Astrocyte (in vitro differentiated cells and primary cell): Measurements from ENCODE around the gene MRPL48. TPM values are rescaled to one million over a fixed set of nuclear protein-coding genes. Genes with fewer than 3 reads are reported as not detected.
A peak's percentile ranks its signal among the peaks of the same experiment; 100 is the strongest.

Source experiments
- DNase-seq: peaks from one replicate; pipeline ENCODE4 v3.0.0-alpha.2; 2010; ENCODE audit warnings: low read depth
- FAIRE-seq: peaks from 2 replicates; lab custom pipeline; 2011; peaks lifted over from hg19 to GRCh38; lab: Jason Lieb, UNC
- H2AFZ ChIP-seq: 2 replicates; pipeline ENCODE4 v1.6.0; 2012; ENCODE audit warnings: low read depth, low read length, inconsistent platforms
- H3K27ac ChIP-seq: 2 replicates; pipeline ENCODE4 v1.5.1; 2011; ENCODE audit warnings: low read depth, low read length, inconsistent platforms
- H3K27me3 ChIP-seq: 2 replicates; pipeline ENCODE4 v1.6.0; 2011; ENCODE audit warnings: low read length, inconsistent platforms; ENCODE audit not compliant: insufficient read depth
- H3K36me3 ChIP-seq: 2 replicates; pipeline ENCODE4 v1.5.1; 2011; ENCODE audit warnings: low read length, inconsistent platforms; ENCODE audit not compliant: insufficient read depth
- H3K4me1 ChIP-seq: 2 replicates; pipeline ENCODE4 v1.5.1; 2011; ENCODE audit warnings: low read length, inconsistent platforms; ENCODE audit not compliant: insufficient read depth
- H3K4me2 ChIP-seq: 2 replicates; pipeline ENCODE4 v1.6.0; 2012; ENCODE audit warnings: low read length, inconsistent platforms
- H3K4me3 ChIP-seq: 2 replicates; pipeline ENCODE4 v1.5.1; 2011; ENCODE audit warnings: low read depth, mild to moderate bottlenecking, low read length, inconsistent platforms; ENCODE audit not compliant: insufficient read depth
- H3K79me2 ChIP-seq: 2 replicates; pipeline ENCODE4 v1.6.0; 2012; ENCODE audit warnings: mild to moderate bottlenecking, low read length, inconsistent platforms; ENCODE audit not compliant: insufficient read depth
- H3K9ac ChIP-seq: 2 replicates; pipeline ENCODE4 v1.6.0; 2012; ENCODE audit warnings: mild to moderate bottlenecking, low read length, inconsistent platforms
- H3K9me3 ChIP-seq: 2 replicates; pipeline ENCODE4 v1.5.1; 2012; ENCODE audit warnings: low read depth, mild to moderate bottlenecking, low read length, inconsistent platforms; ENCODE audit not compliant: insufficient read depth
- H4K20me1 ChIP-seq: 2 replicates; pipeline ENCODE4 v1.6.0; 2012; ENCODE audit warnings: low read length, inconsistent platforms; ENCODE audit not compliant: insufficient read depth
- H3K27ac Mint-ChIP-seq: one replicate; pipeline ENCODE4 v1.8.0; 2021; ENCODE audit warnings: mild to moderate bottlenecking, mixed read lengths; ENCODE audit not compliant: unreplicated experiment
- H3K27me3 Mint-ChIP-seq: one replicate; pipeline ENCODE4 v1.8.0; 2021; ENCODE audit warnings: low read depth, mixed read lengths; ENCODE audit not compliant: unreplicated experiment
- H3K36me3 Mint-ChIP-seq: one replicate; pipeline ENCODE4 v1.8.0; 2021; ENCODE audit warnings: low read depth, mixed read lengths; ENCODE audit not compliant: unreplicated experiment
- H3K4me1 Mint-ChIP-seq: one replicate; pipeline ENCODE4 v1.8.0; 2021; ENCODE audit warnings: low read depth, mixed read lengths; ENCODE audit not compliant: unreplicated experiment
- H3K4me3 Mint-ChIP-seq: one replicate; pipeline ENCODE4 v1.8.0; 2021; ENCODE audit warnings: mild to moderate bottlenecking, moderate library complexity, mixed read lengths; ENCODE audit not compliant: unreplicated experiment
- H3K9me3 Mint-ChIP-seq: one replicate; pipeline ENCODE4 v1.8.0; 2021; ENCODE audit warnings: mild to moderate bottlenecking, mixed read lengths; ENCODE audit not compliant: unreplicated experiment
- CTCF ChIP-seq: IDR thresholded peaks from 2 replicates; pipeline ENCODE4 v1.5.1; 2011; ENCODE audit warnings: low read depth, mild to moderate bottlenecking, inconsistent platforms, low read length, moderate library complexity; ENCODE audit not compliant: insufficient read depth
- EZH2 ChIP-seq: IDR thresholded peaks from 2 replicates; pipeline ENCODE4 v1.6.1; 2012; ENCODE audit warnings: mild to moderate bottlenecking, low read length, inconsistent platforms; ENCODE audit not compliant: insufficient read depth
- total RNA-seq: library from RNA; stranded (reverse); gene quantifications from 2 replicates; pipeline ENCODE4 v1.2.1, GENCODE V29; 2021

The MRPL48 gene
- total RNA-seq, 1 donor from 2014 or later = 24.6 TPM

- no peak overlapping the region for H3K4me3 Mint-ChIP-seq
- H3K4me1 Mint-ChIP-seq = peaks cover 17% of the 10 kb centered on the region
- no peak overlapping the region for H3K27ac Mint-ChIP-seq
- Histone ChIP-seq H3K79me2 (no peaks in the 10 kb centered on the region), H3K4me1 (peaks cover 10% of the 10 kb centered on the region), H3K27ac (no peak overlapping the region), H3K27me3 (no peaks in the 10 kb centered on the region), H3K4me3 (no peak overlapping the region), H3K9ac (no peak overlapping the region), H3K4me2 (peak overlapping the region; percentile 14), H4K20me1 (no peaks in the 10 kb centered on the region), H2AFZ (no peak overlapping the region), H3K36me3 (no peaks in the 10 kb centered on the region), H3K9me3 (no peaks in the 10 kb centered on the region)
- peak; percentile 59 for DNase-seq
- TF ChIP-seq CTCF (no peak), EZH2 (no peak)
- peaks cover 7% of the 10 kb centered on the region for H3K36me3 Mint-ChIP-seq
- no peaks in the 10 kb centered on the region for H3K27me3 Mint-ChIP-seq
- H3K9me3 Mint-ChIP-seq = no peaks in the 10 kb centered on the region
- no peak for FAIRE-seq
Observed at GRCh38 chr11:73818846-73819245, 31.2 kb downstream of the MRPL48 start.

- FAIRE-seq (no peak), DNase-seq (no peak)
- no peak overlapping the region for H2AFZ ChIP-seq
- no peak overlapping the region for H3K9ac ChIP-seq
- H3K4me1 ChIP-seq = no peaks in the 10 kb centered on the region
- no peaks in the 10 kb centered on the region for H4K20me1 ChIP-seq
- no peaks in the 10 kb centered on the region for H3K79me2 ChIP-seq
- H3K9me3 Mint-ChIP-seq = no peaks in the 10 kb centered on the region
- no peak overlapping the region for H3K4me3 ChIP-seq
- no peak overlapping the region for H3K27ac ChIP-seq
- H3K27me3 ChIP-seq = no peaks in the 10 kb centered on the region
- H3K27ac Mint-ChIP-seq = no peak overlapping the region
- no peak overlapping the region for H3K4me2 ChIP-seq
- no peaks in the 10 kb centered on the region for H3K4me1 Mint-ChIP-seq
- TF ChIP-seq CTCF = no peak
- TF ChIP-seq EZH2 = no peak
- H3K36me3 ChIP-seq = peaks cover 2% of the 10 kb centered on the region
- H3K4me3 Mint-ChIP-seq = no peak overlapping the region
- H3K27me3 Mint-ChIP-seq = no peaks in the 10 kb centered on the region
- no peaks in the 10 kb centered on the region for H3K9me3 ChIP-seq
- peaks cover 11% of the 10 kb centered on the region for H3K36me3 Mint-ChIP-seq
Observed at GRCh38 chr11:73830261-73830660, 42.6 kb downstream of the MRPL48 start.

- no peak for FAIRE-seq
- Histone ChIP-seq H3K4me1 (no peaks in the 10 kb centered on the region), H3K4me3 (no peak overlapping the region), H3K27ac (no peak overlapping the region), H4K20me1 (no peaks in the 10 kb centered on the region), H3K9me3 (no peaks in the 10 kb centered on the region), H3K9ac (no peak overlapping the region), H3K79me2 (no peaks in the 10 kb centered on the region), H2AFZ (no peak overlapping the region), H3K4me2 (no peak overlapping the region), H3K27me3 (no peaks in the 10 kb centered on the region), H3K36me3 (peaks cover 2% of the 10 kb centered on the region)
- Mint-ChIP-seq H3K9me3 (no peaks in the 10 kb centered on the region), H3K4me3 (no peak overlapping the region), H3K36me3 (peaks cover 5% of the 10 kb centered on the region), H3K27me3 (no peaks in the 10 kb centered on the region), H3K27ac (no peak overlapping the region), H3K4me1 (peaks cover under 1% of the 10 kb centered on the region)
- TF ChIP-seq EZH2 (no peak), CTCF (no peak)
- DNase-seq = no peak
Observed at GRCh38 chr11:73833067-73833466, 45.4 kb downstream of the MRPL48 start.
